HG03097 (cell line): ENCODE data around the gene NPIPA1.
"Not testable (repeated sequence)": the region's sequence is repeated elsewhere in the genome, so short reads cannot be mapped to it uniquely, and the experiment has no call there.

Experiments
- ATAC-seq: cut with Tn5 transposase; IDR thresholded peaks from one replicate; pipeline ENCODE4 v1.9.1; 2021; ENCODE audit not compliant: unreplicated experiment, low FRiP score

NPIPA1 gene

GRCh38 chr16:14937143-14937542 lies at the start of gene NPIPA1:
NPIPA1 (plus strand) TSS chr16:14937443; CDS start chr16:14937443, 0 bp downstream.
- not testable (repeated sequence) for ATAC-seq

GRCh38 chr16:14892111-14892510 lies 45.1 kb upstream of the NPIPA1 start:
- ATAC-seq: not testable (repeated sequence)

- ATAC-seq: not testable (repeated sequence)
These were observed 41.9 kb upstream of the NPIPA1 start for GRCh38 chr16:14895382-14895781.

DNA sequence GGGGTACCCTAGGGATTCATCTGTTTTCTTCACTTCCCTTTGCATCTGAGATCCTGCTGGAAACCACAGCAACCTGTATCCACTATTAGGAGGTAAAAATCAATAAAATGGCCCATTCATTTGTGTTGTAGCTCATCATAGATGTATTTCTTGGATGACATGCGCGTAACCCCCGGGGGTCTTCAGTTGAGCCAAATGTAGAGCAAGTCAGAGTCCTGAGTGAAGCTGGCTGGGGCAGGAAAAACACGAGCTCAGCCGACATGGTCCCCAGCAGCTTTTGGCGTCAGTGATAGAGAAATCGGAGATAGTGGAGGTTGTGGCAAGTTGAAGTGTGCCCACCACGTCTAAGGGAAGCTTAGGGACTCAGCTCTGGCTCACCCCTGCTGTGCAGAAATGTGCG lies 41.2 kb upstream of the NPIPA1 start:
- not testable (repeated sequence) for ATAC-seq

DNA sequence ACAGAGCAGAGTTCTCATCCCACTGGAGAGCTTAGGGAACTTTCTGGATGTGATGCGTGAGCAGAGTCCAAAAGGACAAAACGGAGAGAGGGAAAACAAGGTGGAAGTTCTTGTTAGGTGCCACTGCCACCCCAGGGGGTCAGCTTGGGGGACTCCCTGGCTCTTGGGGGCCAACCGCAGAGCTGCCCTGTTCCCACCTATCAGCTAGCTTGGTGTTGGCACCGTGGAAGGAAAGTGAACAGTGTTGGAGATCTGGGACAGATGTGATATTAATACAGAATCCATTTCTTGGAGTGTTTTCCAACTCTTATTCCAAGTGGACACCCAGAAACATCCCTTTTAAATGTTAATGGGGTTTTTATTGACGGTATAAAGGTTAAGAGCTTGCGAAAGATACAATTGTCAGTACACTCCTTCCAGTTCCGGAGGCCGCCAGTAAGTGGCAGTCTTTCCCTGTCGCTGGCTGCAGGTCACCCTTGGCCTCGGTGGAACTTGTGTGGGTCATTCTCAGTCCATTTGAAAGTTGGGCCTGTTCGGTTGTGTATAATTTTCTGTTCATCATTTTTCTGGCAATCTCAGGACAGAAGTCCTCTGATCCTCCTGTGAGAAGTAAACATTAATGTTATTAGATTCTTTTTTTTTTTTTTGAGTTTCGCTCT lies 40.1 kb upstream of the NPIPA1 start:
- not testable (repeated sequence) for ATAC-seq

GRCh38 chr16:14898162-14898561 lies 39.1 kb upstream of the NPIPA1 start:
- ATAC-seq: not testable (repeated sequence)

DNA sequence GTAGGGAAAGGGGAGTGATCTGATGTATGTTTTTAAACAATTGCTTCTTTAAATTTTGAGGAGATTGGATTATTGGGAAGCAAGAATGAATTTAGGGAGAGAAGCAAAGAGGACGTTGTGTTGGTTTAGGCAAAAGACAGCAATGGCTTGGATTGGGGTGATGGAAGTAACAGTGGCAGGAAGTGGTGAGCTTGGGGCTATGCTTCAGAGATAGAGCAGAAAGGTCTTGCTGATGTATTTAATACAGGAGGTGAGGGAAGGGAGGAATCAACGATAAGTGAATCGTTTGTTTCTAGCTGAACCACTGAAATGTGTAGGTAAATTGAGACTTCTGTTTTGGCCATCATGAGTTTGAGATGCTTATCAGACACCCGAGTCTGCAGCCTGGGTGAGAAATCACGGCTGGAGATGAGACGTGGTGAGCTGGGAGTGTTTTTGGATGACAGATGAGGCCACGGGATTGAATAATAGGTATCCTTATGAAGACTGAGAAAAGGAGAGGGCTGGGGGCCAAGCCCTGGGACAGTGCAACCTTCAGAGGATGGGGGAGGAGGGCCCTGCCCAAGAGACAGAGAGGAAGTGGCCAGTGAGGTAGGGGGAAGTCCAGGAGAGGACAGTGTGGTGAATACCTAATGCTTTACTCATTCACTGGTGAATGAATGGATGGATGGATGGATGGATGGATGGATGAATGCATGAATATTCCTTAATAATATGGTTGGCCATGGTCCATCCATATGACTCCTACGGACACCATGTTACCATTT lies 33.9 kb upstream of the NPIPA1 start:
- ATAC-seq: not testable (repeated sequence)

GRCh38 chr16:14909744-14910143 lies 27.5 kb upstream of the NPIPA1 start:
- not testable (repeated sequence) for ATAC-seq

GRCh38 chr16:14910833-14911629 lies 26.2 kb upstream of the NPIPA1 start:
- ATAC-seq: not testable (repeated sequence)

DNA sequence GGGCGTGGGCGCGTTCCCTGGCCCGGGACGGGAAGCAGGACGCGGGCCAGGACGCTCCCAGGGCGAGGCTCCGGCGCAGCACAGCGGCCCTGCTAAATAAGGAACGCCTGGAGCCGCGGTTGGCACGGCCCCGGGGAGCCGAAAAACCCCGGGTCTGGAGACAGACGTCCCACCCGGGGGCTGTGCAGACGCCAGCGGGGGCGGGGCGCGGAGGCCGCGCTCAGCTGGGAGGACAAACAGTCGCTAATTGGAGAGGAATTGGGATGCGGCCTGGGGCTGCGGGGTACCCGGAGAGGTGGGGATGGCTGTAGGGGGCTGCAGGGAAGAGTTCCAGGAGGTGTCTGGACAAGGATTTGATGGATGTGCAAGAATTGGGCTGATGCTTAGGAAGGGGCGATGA lies 25.3 kb upstream of the NPIPA1 start:
- ATAC-seq: not testable (repeated sequence)

GRCh38 chr16:14912588-14912987 lies 24.7 kb upstream of the NPIPA1 start:
- not testable (repeated sequence) for ATAC-seq

DNA sequence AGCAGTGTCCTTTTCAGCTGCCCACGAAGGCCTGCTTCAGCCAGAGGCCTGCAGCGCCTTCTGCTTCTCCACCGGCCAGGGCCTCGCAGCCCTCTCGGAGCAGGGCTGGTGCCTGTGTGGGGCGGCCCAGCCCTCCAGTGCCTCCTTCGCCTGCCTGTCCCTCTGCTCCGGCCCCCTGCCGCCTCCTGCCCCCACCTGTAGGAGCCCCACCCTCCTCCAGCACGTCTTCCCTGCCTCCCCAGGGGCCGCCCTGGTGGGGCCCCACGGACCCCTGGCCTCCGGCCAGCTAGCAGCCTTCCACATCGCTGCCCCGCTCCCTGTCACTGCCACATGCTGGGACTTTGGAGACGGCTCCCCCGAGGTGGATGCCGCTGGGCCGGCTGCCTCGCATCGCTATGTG lies 18.7 kb upstream of the NPIPA1 start:
- not testable (repeated sequence) for ATAC-seq

- not testable (repeated sequence) for ATAC-seq
These were observed 17.2 kb upstream of the NPIPA1 start for GRCh38 chr16:14919837-14920600.

DNA sequence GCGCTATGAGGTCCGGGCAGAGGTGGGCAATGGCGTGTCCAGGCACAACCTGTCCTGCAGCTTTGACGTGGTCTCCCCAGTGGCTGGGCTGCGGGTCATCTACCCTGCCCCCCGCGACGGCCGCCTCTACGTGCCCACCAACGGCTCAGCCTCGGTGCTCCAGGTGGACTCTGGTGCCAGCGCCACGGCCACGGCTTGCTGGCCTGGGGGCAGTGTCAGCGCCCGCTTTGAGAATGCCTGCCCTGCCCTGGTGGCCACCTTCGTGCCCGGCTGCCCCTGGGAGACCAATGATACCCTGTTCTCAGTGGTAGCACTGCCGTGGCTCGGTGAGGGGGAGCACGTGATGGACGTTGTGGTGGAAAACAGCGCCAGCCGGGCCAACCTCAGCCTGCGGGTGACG lies 15.0 kb upstream of the NPIPA1 start:
- ATAC-seq: not testable (repeated sequence)

GRCh38 chr16:14922968-14923367 lies 14.3 kb upstream of the NPIPA1 start:
- not testable (repeated sequence) for ATAC-seq

- ATAC-seq: not testable (repeated sequence)
These were observed 13.7 kb upstream of the NPIPA1 start for GRCh38 chr16:14923394-14924088.

GRCh38 chr16:14924359-14924758 lies 12.9 kb upstream of the NPIPA1 start:
- ATAC-seq: not testable (repeated sequence)

DNA sequence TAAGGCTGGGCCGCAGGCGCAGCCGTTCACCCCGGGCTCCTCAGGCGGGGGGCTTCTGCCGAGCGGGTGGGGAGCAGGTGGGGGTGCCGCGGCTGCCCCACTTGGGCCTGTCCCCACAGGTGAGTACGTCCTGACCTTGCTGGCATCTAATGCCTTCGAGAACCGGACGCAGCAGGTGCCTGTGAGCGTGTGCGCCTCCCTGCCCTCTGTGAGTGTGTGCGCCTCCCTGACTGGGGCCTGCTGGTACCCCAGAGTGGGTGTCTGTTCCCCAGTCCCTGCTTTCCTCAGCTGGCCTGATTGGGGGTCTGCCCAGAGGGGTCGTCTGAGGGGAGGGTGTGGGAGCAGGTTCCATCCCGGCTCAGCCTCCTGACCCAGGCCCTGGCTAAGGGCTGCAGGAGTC lies 12.3 kb upstream of the NPIPA1 start:
- ATAC-seq: not testable (repeated sequence)

- not testable (repeated sequence) for ATAC-seq
These were observed 9.1 kb upstream of the NPIPA1 start for GRCh38 chr16:14928064-14928714.
